Activated CD4-positive, alpha-beta memory T cell treated with anti-CD3 and anti-CD28 coated beads for 36 hours (primary cell): ENCODE data around the gene ARF3. TPM values are rescaled to one million over a fixed set of nuclear protein-coding genes. Genes with fewer than 3 reads are reported as not detected.

Experiments
- CTCF ChIA-PET: fragments of 350-600 bp; sonication (Branson Sonifier 250); formaldehyde crosslinking; loops from one replicate; lab custom pipeline; 2021; ENCODE audit warnings: antibody characterized with exemption, inconsistent platforms; lab: Charles Lee
- POLR2A ChIA-PET: fragments of 350-600 bp; sonication (Branson Sonifier 250); formaldehyde crosslinking; loops from one replicate; lab custom pipeline; 2021; ENCODE audit warnings: antibody characterized with exemption; lab: Charles Lee
- DNase-seq: peaks from one replicate; pipeline ENCODE4 v3.0.0-alpha.2; 2020
- H3K27ac Mint-ChIP-seq: one replicate; pipeline ENCODE4 v1.8.0; 2021; ENCODE audit warnings: mixed read lengths
- H3K27me3 Mint-ChIP-seq: one replicate; pipeline ENCODE4 v1.8.0; 2021; ENCODE audit warnings: mixed read lengths
- H3K36me3 Mint-ChIP-seq: one replicate; pipeline ENCODE4 v1.8.0; 2021; ENCODE audit warnings: mixed read lengths
- H3K4me1 Mint-ChIP-seq: one replicate; pipeline ENCODE4 v1.8.0; 2021; ENCODE audit warnings: low read depth, mixed read lengths
- H3K4me3 Mint-ChIP-seq: one replicate; pipeline ENCODE4 v1.8.0; 2021; ENCODE audit warnings: mild to moderate bottlenecking, mixed read lengths
- H3K9me3 Mint-ChIP-seq: one replicate; pipeline ENCODE4 v1.8.0; 2021; ENCODE audit warnings: mixed read lengths
- intact Hi-C: fragments of 100-400 bp; cut with micrococcal nuclease; formaldehyde crosslinking; loops from one replicate; pipeline ENCODE4 v1.15.1; 2023
- total RNA-seq, 2 experiments: library from RNA; stranded (reverse); gene quantifications; one replicate each; pipeline ENCODE4 v1.2.3, GENCODE V29; 2021

The ARF3 gene
- total RNA-seq, 2 experiments from 2014 or later, result 110 to 121 TPM

DNA sequence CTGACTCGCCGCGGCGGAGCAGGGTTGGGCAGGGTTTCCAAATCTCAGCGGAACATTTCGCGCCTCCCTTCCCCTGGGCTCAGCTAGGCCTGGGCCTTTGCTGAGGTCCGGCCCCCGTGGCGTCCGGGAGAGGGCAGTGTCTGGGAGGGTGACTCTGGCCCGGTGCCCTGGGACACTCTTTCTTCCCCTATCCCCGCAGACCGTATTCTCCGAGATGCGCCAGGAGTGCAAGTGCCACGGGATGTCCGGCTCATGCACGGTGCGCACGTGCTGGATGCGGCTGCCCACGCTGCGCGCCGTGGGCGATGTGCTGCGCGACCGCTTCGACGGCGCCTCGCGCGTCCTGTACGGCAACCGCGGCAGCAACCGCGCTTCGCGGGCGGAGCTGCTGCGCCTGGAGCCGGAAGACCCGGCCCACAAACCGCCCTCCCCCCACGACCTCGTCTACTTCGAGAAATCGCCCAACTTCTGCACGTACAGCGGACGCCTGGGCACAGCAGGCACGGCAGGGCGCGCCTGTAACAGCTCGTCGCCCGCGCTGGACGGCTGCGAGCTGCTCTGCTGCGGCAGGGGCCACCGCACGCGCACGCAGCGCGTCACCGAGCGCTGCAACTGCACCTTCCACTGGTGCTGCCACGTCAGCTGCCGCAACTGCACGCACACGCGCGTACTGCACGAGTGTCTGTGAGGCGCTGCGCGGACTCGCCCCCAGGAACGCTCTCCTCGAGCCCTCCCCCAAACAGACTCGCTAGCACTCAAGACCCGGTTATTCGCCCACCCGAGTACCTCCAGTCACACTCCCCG, 23.9 kb upstream of the ARF3 start:
- Mint-ChIP-seq H3K4me1 (peaks cover 52% of the 10 kb centered on the region), H3K4me3 (peak overlapping the region; percentile 44), H3K27ac (peak overlapping the region; percentile 19), H3K27me3 (peaks cover 48% of the 10 kb centered on the region), H3K36me3 (no peaks in the 10 kb centered on the region), H3K9me3 (no peaks in the 10 kb centered on the region)
- POLR2A ChIA-PET, result interaction anchor here (0.6 kb wide), 1 partner anchor 1166 kb away, joined by 7 read pairs; no protein-coding TSS in a partner anchor
- CTCF ChIA-PET, result interaction anchor here (3.6 to 13.5 kb wide), 3 partner anchors 14 to 23 kb away, joined by 12 to 202 read pairs (median 168); partner anchors contain the start of genes ARF3, DDN and WNT10B
- DNase-seq, result peak; percentile 52
- intact Hi-C loops, result loop anchor here (1.0 to 5.0 kb wide), 4 partner anchors 15 to 128 kb away; partner anchors contain the start of genes DHH and PRKAG1

DNA sequence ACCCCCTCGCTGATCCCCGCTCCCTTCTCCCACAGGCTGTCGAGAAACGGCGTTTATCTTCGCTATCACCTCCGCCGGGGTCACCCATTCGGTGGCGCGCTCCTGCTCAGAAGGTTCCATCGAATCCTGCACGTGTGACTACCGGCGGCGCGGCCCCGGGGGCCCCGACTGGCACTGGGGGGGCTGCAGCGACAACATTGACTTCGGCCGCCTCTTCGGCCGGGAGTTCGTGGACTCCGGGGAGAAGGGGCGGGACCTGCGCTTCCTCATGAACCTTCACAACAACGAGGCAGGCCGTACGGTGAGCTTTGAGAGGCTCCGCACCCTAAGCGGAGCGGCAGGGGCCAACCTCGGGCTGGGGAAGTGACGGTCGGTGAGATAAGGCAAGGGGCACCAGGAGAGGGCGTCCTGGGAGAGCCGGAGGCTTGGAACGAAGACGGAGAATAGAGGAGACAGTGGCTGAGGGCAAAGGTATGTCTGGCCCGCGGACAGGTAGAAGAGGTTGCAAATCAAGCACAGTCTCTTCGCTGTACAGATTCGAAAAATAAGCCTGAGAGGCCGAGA, 23.2 kb upstream of the ARF3 start:
- Mint-ChIP-seq H3K36me3 (no peaks in the 10 kb centered on the region), H3K9me3 (no peaks in the 10 kb centered on the region), H3K4me1 (peaks cover 52% of the 10 kb centered on the region), H3K27me3 (peaks cover 45% of the 10 kb centered on the region), H3K4me3 (peak overlapping the region; percentile 48), H3K27ac (no peak overlapping the region)
- DNase-seq, result peak; percentile 57
- ChIA-PET CTCF (interaction anchor here (0.7 to 13.5 kb wide), 12 partner anchors 7 to 210 kb away, joined by 3 to 202 read pairs (median 5); partner anchors contain the start of genes ARF3, DDN, DDX23 and FKBP11), POLR2A (interaction anchor here (0.6 to 1.3 kb wide), 3 partner anchors 11 to 1167 kb away, joined by 3 to 7 read pairs (median 4); partner anchors contain the start of gene ARF3)
- intact Hi-C loops, result loop anchor here (1.0 to 5.0 kb wide), 3 partner anchors 16 to 112 kb away; partner anchors contain the start of genes DHH and PRKAG1

GRCh38 chr12:48979602-48980388, 22.5 kb upstream of the ARF3 start:
- peaks cover 52% of the 10 kb centered on the region for H3K4me1 Mint-ChIP-seq
- no peak overlapping the region for H3K27ac Mint-ChIP-seq
- intact Hi-C loops, result loop anchor here (1.0 to 5.0 kb wide), 4 partner anchors 17 to 113 kb away; partner anchors contain the start of genes DHH and PRKAG1
- peak overlapping the region; percentile 48 for H3K4me3 Mint-ChIP-seq
- ChIA-PET CTCF (interaction anchor here (0.7 to 13.5 kb wide), 14 partner anchors 8 to 210 kb away, joined by 3 to 202 read pairs (median 5); partner anchors contain the start of genes ARF3, DDN, DDX23 and FKBP11), POLR2A (interaction anchor here (1.0 to 1.3 kb wide), 2 partner anchors 10 to 22 kb away, joined by 3 to 4 read pairs; partner anchors contain the start of gene ARF3)
- DNase-seq, result peak; percentile 45
- no peaks in the 10 kb centered on the region for H3K36me3 Mint-ChIP-seq
- no peaks in the 10 kb centered on the region for H3K9me3 Mint-ChIP-seq
- peaks cover 47% of the 10 kb centered on the region for H3K27me3 Mint-ChIP-seq

DNA sequence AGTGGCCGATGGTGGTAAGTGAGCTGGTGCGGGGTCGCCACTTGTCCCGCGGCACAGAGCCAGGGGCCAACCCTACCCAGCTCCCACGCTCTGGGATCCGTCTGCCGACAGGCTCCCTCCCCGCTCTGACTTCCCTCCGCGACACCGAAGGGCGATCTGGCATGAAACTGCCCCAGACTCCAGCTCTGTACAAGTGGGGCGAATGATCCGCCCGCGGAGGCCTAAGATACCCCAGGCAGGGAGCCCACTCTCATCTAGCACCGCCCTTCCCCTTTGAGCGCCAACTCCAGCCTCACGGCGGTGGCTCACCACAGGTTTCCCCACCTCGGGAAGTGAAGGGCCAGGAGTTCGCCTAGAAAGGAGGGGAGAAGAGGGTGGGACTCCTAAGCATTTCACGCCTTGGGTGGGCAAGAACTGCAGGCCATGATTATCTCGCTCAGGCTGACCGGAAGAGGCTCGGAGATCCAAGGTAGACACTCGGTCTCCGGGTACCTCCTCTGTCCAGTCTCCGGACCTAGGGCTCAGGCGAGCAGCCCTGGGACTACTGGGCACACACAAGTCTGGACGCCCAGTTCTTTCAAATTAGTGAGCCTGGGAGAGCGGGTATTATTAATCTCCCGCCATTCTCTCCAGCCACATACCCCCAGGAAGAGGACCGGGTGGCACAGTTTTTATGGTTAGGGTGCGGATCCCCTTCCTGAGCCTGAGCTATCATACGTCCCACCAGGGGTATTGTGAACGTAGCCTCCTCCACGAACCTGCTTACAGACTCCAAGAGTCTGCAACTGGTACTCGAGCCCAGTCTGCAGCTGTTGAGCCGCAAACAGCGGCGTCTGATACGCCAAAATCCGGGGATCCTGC, 21.7 kb upstream of the ARF3 start:
- CTCF ChIA-PET, result interaction anchor here (1.0 to 13.5 kb wide), 19 partner anchors 9 to 226 kb away, joined by 3 to 202 read pairs (median 5); partner anchors contain the start of genes ARF3, DDN, DDX23 and FKBP11
- H3K27ac Mint-ChIP-seq, result no peak overlapping the region
- POLR2A ChIA-PET, result interaction anchor here (1.0 to 1.3 kb wide), 4 partner anchors 9 to 287 kb away, joined by 3 to 4 read pairs (median 3); partner anchors contain the start of gene ARF3
- no peaks in the 10 kb centered on the region for H3K9me3 Mint-ChIP-seq
- H3K36me3 Mint-ChIP-seq, result no peaks in the 10 kb centered on the region
- peak overlapping the region; percentile 54 for H3K4me3 Mint-ChIP-seq
- peaks cover 52% of the 10 kb centered on the region for H3K4me1 Mint-ChIP-seq
- peaks cover 52% of the 10 kb centered on the region for H3K27me3 Mint-ChIP-seq
- intact Hi-C loops, result loop anchor here (5.0 kb wide), 1 partner anchor 77 kb away; a partner anchor contains a TSS
- DNase-seq, result no peak

DNA sequence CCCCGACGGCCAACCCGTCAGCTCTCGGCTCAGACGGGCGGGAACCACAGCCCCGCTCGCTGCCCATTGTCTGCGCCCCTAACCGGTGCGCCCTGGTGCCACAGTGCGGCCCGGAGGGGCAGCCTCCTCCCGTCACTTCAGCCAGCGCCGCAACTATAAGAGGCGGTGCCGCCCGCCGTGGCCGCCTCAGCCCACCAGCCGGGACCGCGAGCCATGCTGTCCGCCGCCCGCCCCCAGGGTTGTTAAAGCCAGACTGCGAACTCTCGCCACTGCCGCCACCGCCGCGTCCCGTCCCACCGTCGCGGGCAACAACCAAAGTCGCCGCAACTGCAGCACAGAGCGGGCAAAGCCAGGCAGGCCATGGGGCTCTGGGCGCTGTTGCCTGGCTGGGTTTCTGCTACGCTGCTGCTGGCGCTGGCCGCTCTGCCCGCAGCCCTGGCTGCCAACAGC, 21.0 kb upstream of the ARF3 start, which contains the start of gene WNT1:
WNT1 (plus strand) TSS at position 32 of the 450 bp plus-strand sequence; CDS start at position 361, 329 bp downstream.
- peak within 1 kb of the TSS; percentile 70 for H3K27ac Mint-ChIP-seq
- ChIA-PET POLR2A (interaction anchor here (0.8 to 1.3 kb wide), 5 partner anchors 10 to 287 kb away, joined by 3 to 5 read pairs (median 3); no protein-coding TSS in a partner anchor), CTCF (interaction anchor here (0.7 to 13.5 kb wide), 24 partner anchors 9 to 289 kb away, joined by 3 to 202 read pairs (median 5); partner anchors contain the start of genes ARF3, DDN, DDX23 and WNT10B)
- DNase-seq, result no peak
- H3K4me1 Mint-ChIP-seq, result peaks cover 52% of the 10 kb centered on the region
- intact Hi-C loops, result loop anchor here (5.0 kb wide), 1 partner anchor 76 kb away; a partner anchor contains a TSS
- no peaks in the 10 kb centered on the region for H3K36me3 Mint-ChIP-seq
- H3K27me3 Mint-ChIP-seq, result peaks cover 56% of the 10 kb centered on the region
- H3K9me3 Mint-ChIP-seq, result no peaks in the 10 kb centered on the region
- peak within 1 kb of the TSS; percentile 59 for H3K4me3 Mint-ChIP-seq

- Mint-ChIP-seq H3K36me3 (no peaks in the 10 kb centered on the region), H3K9me3 (no peaks in the 10 kb centered on the region), H3K27ac (peak overlapping the region; percentile 70), H3K4me1 (peaks cover 55% of the 10 kb centered on the region), H3K4me3 (peak overlapping the region; percentile 59), H3K27me3 (peaks cover 63% of the 10 kb centered on the region)
- CTCF ChIA-PET, result interaction anchor here (0.6 to 13.5 kb wide), 33 partner anchors 10 to 289 kb away, joined by 3 to 202 read pairs (median 4); partner anchors contain the start of genes ARF3, DDN, DDX23 and PRKAG1
- POLR2A ChIA-PET, result interaction anchor here (0.7 to 1.3 kb wide), 7 partner anchors 11 to 288 kb away, joined by 3 to 7 read pairs (median 3); partner anchors contain the start of genes ARF3 and DDX23
- intact Hi-C loops, result loop anchor here (1.0 to 5.0 kb wide), 4 partner anchors 20 to 125 kb away; partner anchors contain the start of genes ARF3, DDX23 and FKBP11
- DNase-seq, result peak; percentile 87
Observed at GRCh38 chr12:48977290-48978281, 20.3 kb upstream of the ARF3 start.

GRCh38 chr12:48973941-48974673, 16.8 kb upstream of the ARF3 start:
- POLR2A ChIA-PET, result no interaction called here
- CTCF ChIA-PET, result interaction anchor here (0.6 to 15.5 kb wide), 8 partner anchors 8 to 121 kb away, joined by 3 to 202 read pairs (median 4); partner anchors contain the start of genes ARF3, DDX23 and WNT1
- DNase-seq, result peak; percentile 57
- peaks cover 54% of the 10 kb centered on the region for H3K4me1 Mint-ChIP-seq
- H3K27me3 Mint-ChIP-seq, result peaks cover 57% of the 10 kb centered on the region
- H3K36me3 Mint-ChIP-seq, result no peaks in the 10 kb centered on the region
- no peak overlapping the region for H3K27ac Mint-ChIP-seq
- no peaks in the 10 kb centered on the region for H3K9me3 Mint-ChIP-seq
- H3K4me3 Mint-ChIP-seq, result no peak overlapping the region
- intact Hi-C loops, result no loop called here

DNA sequence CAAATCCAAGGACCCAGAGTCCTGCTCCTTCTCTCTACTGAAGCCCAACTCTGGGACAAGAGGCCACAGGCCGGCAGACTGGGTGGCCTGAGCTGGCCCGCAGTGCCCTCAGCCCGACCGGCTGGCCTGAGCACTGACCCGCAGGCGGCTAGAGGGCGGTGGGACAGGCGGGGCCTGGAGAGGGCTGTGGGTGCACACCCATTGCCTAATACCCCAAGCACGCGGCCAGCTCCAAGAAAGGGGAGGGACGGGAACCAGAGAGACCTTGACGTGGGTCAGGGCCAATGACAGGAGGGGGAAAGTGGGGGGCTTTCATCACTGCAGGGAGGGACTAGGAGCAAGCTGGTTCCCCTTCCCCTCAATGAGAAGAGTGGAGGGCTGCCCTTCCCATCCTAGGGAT, 16.2 kb upstream of the ARF3 start:
- Mint-ChIP-seq H3K36me3 (no peaks in the 10 kb centered on the region), H3K27ac (no peak overlapping the region), H3K4me1 (peaks cover 52% of the 10 kb centered on the region), H3K27me3 (peaks cover 52% of the 10 kb centered on the region), H3K9me3 (no peaks in the 10 kb centered on the region), H3K4me3 (no peak overlapping the region)
- intact Hi-C loops, result no loop called here
- ChIA-PET POLR2A (no interaction called here), CTCF (interaction anchor here (0.6 to 15.5 kb wide), 7 partner anchors 9 to 121 kb away, joined by 3 to 202 read pairs (median 5); partner anchors contain the start of genes ARF3, DDX23 and WNT1)
- DNase-seq, result no peak
